HCT116 (cell line): Measurements from ENCODE around the gene CNKSR3. TPM values are rescaled to one million over a fixed set of nuclear protein-coding genes. Genes with fewer than 3 reads are reported as not detected.

Experiments
- ATAC-seq: fragments of 200-7000 bp; cut with Tn5 transposase; 2 replicates; pipeline ENCODE4 v1.9.1; 2020; ENCODE audit warnings: mild to moderate bottlenecking, moderate library complexity
- BruUV-seq: library from RNA; stranded (reverse); fragments of 400-500 nt; replicated peaks from 2 replicates; lab custom pipeline; 2021; lab: Mats Ljungman, UMichigan
- CTCF ChIA-PET: fragments of 300-600 bp; sonication (Branson Sonifier 250); formaldehyde crosslinking; loops from one replicate; lab custom pipeline; 2021; ENCODE audit warnings: antibody characterized with exemption; lab: Charles Lee
- POLR2A ChIA-PET: fragments of 300-600, 350-600 bp; sonication (Branson Sonifier 250); formaldehyde crosslinking; loops from one replicate; lab custom pipeline; 2021; ENCODE audit warnings: antibody characterized with exemption; lab: Charles Lee
- RAD21 ChIA-PET, 2 experiments: fragments of 300-600 bp; sonication (Branson Sonifier 250); formaldehyde crosslinking; loops; one replicate each; lab custom pipeline; 2023; ENCODE audit warnings: low total read pairs in 2 of 2; ENCODE audit not compliant: uncharacterized antibody in 2 of 2, unreplicated experiment in 2 of 2, low non-redundant PET in 1 of 2; lab: Charles Lee
- DNase-seq: peaks from one replicate; pipeline ENCODE4 v3.0.0-alpha.2; 2010; ENCODE audit warnings: low read depth, low spot score
- H2AFZ ChIP-seq: fragments of 200-600 bp; shearing (Covaris generic), sonication (generic); 2 replicates; pipeline ENCODE4 v1.6.1; 2017; ENCODE audit warnings: low read depth, mixed run types, mixed read lengths, antibody characterized with exemption, low read length; ENCODE audit not compliant: poor library complexity, severe bottlenecking
- H3K27ac ChIP-seq: 2 replicates; pipeline ENCODE4 v1.5.1; 2012; ENCODE audit warnings: low read depth, low read length
- H3K27me3 ChIP-seq: fragments of 200-600 bp; sonication (generic); 2 replicates; pipeline ENCODE4 v1.6.1; 2016; ENCODE audit warnings: mixed run types, low read length, mixed read lengths; ENCODE audit not compliant: insufficient read depth
- H3K36me3 ChIP-seq, 2 experiments: fragments of 200-500 bp in 1 of 2; fragments of 200-600 bp in 1 of 2; sonication (Bioruptor generic) in 1 of 2; sonication (generic) in 1 of 2; 2 replicates each; pipeline versions ENCODE4 v1.5.1 to v1.6.1; 2014 to 2016; ENCODE audit warnings: low read length in 2 of 2, inconsistent platforms in 1 of 2, mixed read lengths in 1 of 2, mixed run types in 1 of 2; ENCODE audit not compliant: insufficient read depth in 2 of 2, control insufficient read depth in 1 of 2
- H3K4me1 ChIP-seq, 2 experiments: fragments of 200-600 bp in 1 of 2; sonication (generic) in 1 of 2; 2 replicates each; pipeline versions ENCODE4 v1.5.1 to v1.6.1; 2012 to 2017; ENCODE audit warnings: low read length in 2 of 2, inconsistent platforms in 1 of 2, mild to moderate bottlenecking in 1 of 2, mixed read lengths in 1 of 2, mixed run types in 1 of 2, moderate library complexity in 1 of 2; ENCODE audit not compliant: insufficient read depth in 2 of 2, control insufficient read depth in 1 of 2
- H3K4me2 ChIP-seq: fragments of 200-600 bp; sonication (generic); 2 replicates; pipeline ENCODE4 v1.6.1; 2017; ENCODE audit warnings: mixed run types, low read length, mixed read lengths
- H3K4me3 ChIP-seq, 2 experiments: fragments of 200-600 bp in 1 of 2; sonication (generic) in 1 of 2; replicated peaks in 1 of 2; 2 replicates each; pipeline ENCODE4 v1.5.1; 2011 to 2016; ENCODE audit warnings: low read length in 2 of 2, control low read depth in 1 of 2, low read depth in 1 of 2, mild to moderate bottlenecking in 1 of 2, mixed read lengths in 1 of 2, mixed run types in 1 of 2
- H3K79me2 ChIP-seq: fragments of 200-600 bp; sonication (generic); 2 replicates; pipeline ENCODE4 v1.6.1; 2017; ENCODE audit warnings: mild to moderate bottlenecking, mixed run types, low read length, moderate library complexity, mixed read lengths; ENCODE audit not compliant: insufficient read depth
- H3K9ac ChIP-seq: fragments of 200-600 bp; sonication (generic); 2 replicates; pipeline ENCODE4 v1.6.1; 2016; ENCODE audit warnings: low read length, mixed read lengths
- H3K9me2 ChIP-seq: fragments of 200-600 bp; sonication (generic), shearing (Covaris generic); 2 replicates; pipeline ENCODE4 v1.6.1; 2017; ENCODE audit warnings: mixed run types, mild to moderate bottlenecking, moderate library complexity; ENCODE audit not compliant: insufficient read depth
- H3K9me3 ChIP-seq, 2 experiments: fragments of 200-500 bp in 1 of 2; fragments of 200-600 bp in 1 of 2; sonication (Bioruptor generic) in 1 of 2; sonication (generic) in 1 of 2; 2 replicates each; pipeline ENCODE4 v1.6.1; 2014 to 2017; ENCODE audit warnings: low read length in 2 of 2, mixed read lengths in 2 of 2, inconsistent platforms in 1 of 2, low read depth in 1 of 2, mild to moderate bottlenecking in 1 of 2, mixed run types in 1 of 2, moderate library complexity in 1 of 2; ENCODE audit not compliant: control insufficient read depth in 1 of 2, insufficient read depth in 1 of 2
- H4K20me1 ChIP-seq: fragments of 200-600 bp; sonication (generic), shearing (Covaris generic); 2 replicates; pipeline ENCODE4 v1.6.1; 2017; ENCODE audit warnings: mixed run types, mild to moderate bottlenecking, moderate library complexity; ENCODE audit not compliant: insufficient read depth
- EZH2 ChIP-seq: fragments of 200-600 bp; sonication (generic); IDR thresholded peaks from 2 replicates; pipeline ENCODE4 v1.6.1; 2017; ENCODE audit warnings: antibody characterized with exemption, mixed run types
- EZH2phosphoT487 ChIP-seq: fragments of 200-600 bp; IDR thresholded peaks from 2 replicates; pipeline ENCODE4 v1.6.1; 2018; ENCODE audit warnings: antibody characterized with exemption, borderline replicate concordance
- SRF ChIP-seq: IDR thresholded peaks from 2 replicates; pipeline ENCODE4 v1.6.1; 2012; ENCODE audit warnings: low read depth
- intact Hi-C: fragments of 100-400 bp; cut with micrococcal nuclease; formaldehyde crosslinking; loops from 2 replicates; pipeline ENCODE4 v1.10.0; 2022
- total RNA-seq: library from RNA; stranded (reverse); gene quantifications from one replicate; pipeline ENCODE4 v1.2.1, GENCODE V29; 2021; ENCODE audit not compliant: unreplicated experiment
- TF ChIP-seq, protein P1 (sequence below), 3 experiments: fragments of 200-600 bp in 1 of 3; sonication (generic) in 1 of 3; IDR thresholded peaks in 2 of 3; conservative IDR thresholded peaks in 1 of 3; 2 replicates each; pipeline ENCODE4 v1.5.1; 2012 to 2017; ENCODE audit warnings: low read depth in 2 of 3, low read length in 2 of 3, antibody characterized with exemption in 1 of 3, borderline replicate concordance in 1 of 3, control low read depth in 1 of 3, mild to moderate bottlenecking in 1 of 3, mixed read lengths in 1 of 3, mixed run types in 1 of 3, moderate library complexity in 1 of 3; ENCODE audit not compliant: insufficient read depth in 1 of 3
- TF ChIP-seq, protein P2 (sequence below): IDR thresholded peaks from 2 replicates; pipeline ENCODE4 v1.6.1; 2012

Gene CNKSR3
- total RNA-seq, 1 experiment from 2014 or later, result 15.4 TPM

DNA sequence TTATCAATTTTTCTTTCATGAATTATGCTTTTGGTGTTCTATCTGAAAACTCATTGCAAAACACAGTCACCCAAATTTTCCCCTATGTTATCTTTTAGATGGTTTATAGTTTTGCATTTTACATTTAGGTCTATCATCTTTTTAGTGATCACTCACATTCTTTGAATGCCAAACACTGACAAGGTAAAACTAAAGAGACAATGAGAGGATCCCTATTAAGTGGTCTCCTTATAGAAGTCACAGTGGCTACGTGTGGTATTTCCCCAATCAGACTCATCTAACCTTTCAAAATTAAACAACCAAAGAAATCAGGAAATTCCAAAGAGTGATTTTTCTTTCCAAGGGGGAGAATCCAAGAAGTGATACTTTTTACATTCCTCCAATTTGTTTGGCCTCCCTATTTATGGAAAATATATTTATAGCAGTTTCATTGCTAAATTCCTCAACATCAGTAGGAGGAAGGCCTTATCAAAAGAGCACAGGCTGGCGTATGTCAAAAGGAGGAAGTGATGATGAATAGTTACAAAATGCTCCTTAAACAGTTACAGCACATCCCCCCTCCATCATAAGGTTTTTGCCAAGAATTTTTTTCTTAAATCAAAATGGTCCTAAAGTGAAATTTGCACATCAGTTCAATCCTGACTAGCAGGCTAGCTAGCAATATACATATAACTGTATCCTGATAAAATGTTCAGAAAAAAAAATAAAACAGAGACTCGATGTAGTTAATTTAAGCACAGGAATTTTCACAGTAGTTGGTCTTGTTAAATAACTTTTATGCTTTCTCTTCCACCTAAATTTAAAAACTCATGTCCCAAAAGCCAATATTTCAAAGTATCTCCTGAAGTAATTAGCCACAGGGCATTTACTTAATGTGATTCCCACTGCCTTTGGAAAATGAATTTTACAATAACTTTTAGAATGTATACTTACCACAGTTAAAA, 77.7 kb downstream of the CNKSR3 start:
- ChIA-PET RAD21 (no interaction called here), POLR2A (no interaction called here), CTCF (no interaction called here)
- Histone ChIP-seq H3K4me2 (no peak overlapping the region), H3K9me2 (no peaks in the 10 kb centered on the region), H3K4me3 (no peak overlapping the region), H3K4me1 (no peaks in the 10 kb centered on the region), H3K27me3 (no peaks in the 10 kb centered on the region), H2AFZ (no peak overlapping the region), H3K27ac (no peak overlapping the region), H3K79me2 (no peaks in the 10 kb centered on the region), H3K36me3 (no peaks in the 10 kb centered on the region), H3K9me3 (no peaks in the 10 kb centered on the region), H3K9ac (no peak overlapping the region), H4K20me1 (no peaks in the 10 kb centered on the region)
- TF ChIP-seq EZH2 (no peak), EZH2phosphoT487 (no peak), SRF (no peak)
- TF ChIP-seq, protein P1, sequence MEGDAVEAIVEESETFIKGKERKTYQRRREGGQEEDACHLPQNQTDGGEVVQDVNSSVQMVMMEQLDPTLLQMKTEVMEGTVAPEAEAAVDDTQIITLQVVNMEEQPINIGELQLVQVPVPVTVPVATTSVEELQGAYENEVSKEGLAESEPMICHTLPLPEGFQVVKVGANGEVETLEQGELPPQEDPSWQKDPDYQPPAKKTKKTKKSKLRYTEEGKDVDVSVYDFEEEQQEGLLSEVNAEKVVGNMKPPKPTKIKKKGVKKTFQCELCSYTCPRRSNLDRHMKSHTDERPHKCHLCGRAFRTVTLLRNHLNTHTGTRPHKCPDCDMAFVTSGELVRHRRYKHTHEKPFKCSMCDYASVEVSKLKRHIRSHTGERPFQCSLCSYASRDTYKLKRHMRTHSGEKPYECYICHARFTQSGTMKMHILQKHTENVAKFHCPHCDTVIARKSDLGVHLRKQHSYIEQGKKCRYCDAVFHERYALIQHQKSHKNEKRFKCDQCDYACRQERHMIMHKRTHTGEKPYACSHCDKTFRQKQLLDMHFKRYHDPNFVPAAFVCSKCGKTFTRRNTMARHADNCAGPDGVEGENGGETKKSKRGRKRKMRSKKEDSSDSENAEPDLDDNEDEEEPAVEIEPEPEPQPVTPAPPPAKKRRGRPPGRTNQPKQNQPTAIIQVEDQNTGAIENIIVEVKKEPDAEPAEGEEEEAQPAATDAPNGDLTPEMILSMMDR (IDR thresholded peaks at IDR 0.05 in 2 of 3, conservative IDR thresholded peaks at IDR 0.05 in 1 of 3; ENCODE audit: borderline replicate concordance in 1 of 3, insufficient read depth in 1 of 3, low read depth in 2 of 3, low read length in 2 of 3), result no peak
- TF ChIP-seq, protein P2, sequence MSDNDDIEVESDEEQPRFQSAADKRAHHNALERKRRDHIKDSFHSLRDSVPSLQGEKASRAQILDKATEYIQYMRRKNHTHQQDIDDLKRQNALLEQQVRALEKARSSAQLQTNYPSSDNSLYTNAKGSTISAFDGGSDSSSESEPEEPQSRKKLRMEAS, result no peak
- ATAC-seq (no peak), DNase-seq (no peak)
- BruUV-seq, result no TSS peak
- intact Hi-C loops, result no loop called here
